Suprapubic skin (tissue), 4 donors: ENCODE data around the gene HMGN4. TPM values are rescaled to one million over a fixed set of nuclear protein-coding genes. Genes with fewer than 3 reads are reported as not detected.
A peak's percentile ranks its signal among the peaks of the same experiment; 100 is the strongest.
"Not testable (repeated sequence)": the region's sequence is repeated elsewhere in the genome, so short reads cannot be mapped to it uniquely, and the experiment has no call there.

Experiments
- DNase-seq, 2 donors: peaks; one replicate each; pipeline ENCODE4 v3.0.0-alpha.2; 2019; ENCODE audit warnings: low spot score in 2 of 2
- H3K27ac ChIP-seq: fragments of 200-600 bp; sonication (generic); one replicate; pipeline ENCODE4 v1.5.1; 2019
- H3K27me3 ChIP-seq: fragments of 200-600 bp; sonication (generic); one replicate; pipeline ENCODE4 v1.5.1; 2019
- H3K36me3 ChIP-seq: fragments of 200-600 bp; sonication (generic); one replicate; pipeline ENCODE4 v1.5.1; 2019
- H3K4me1 ChIP-seq: fragments of 200-600 bp; sonication (generic); one replicate; pipeline ENCODE4 v1.5.1; 2019
- H3K4me3 ChIP-seq: fragments of 200-600 bp; sonication (generic); one replicate; pipeline ENCODE4 v1.5.1; 2019; ENCODE audit warnings: mild to moderate bottlenecking
- H3K9me3 ChIP-seq: fragments of 200-600 bp; sonication (generic); one replicate; pipeline ENCODE4 v1.5.1; 2019
- EP300 ChIP-seq: sonication (generic); formaldehyde crosslinking; IDR thresholded peaks from one replicate; pipeline ENCODE4 v1.6.1; 2017; ENCODE audit warnings: antibody characterized with exemption
- POLR2A ChIP-seq, 2 donors: fragments of 450-650 bp; IDR thresholded peaks; one replicate each; pipeline ENCODE4 v1.6.1; 2017; ENCODE audit warnings: antibody characterized with exemption in 2 of 2, mild to moderate bottlenecking in 2 of 2, moderate library complexity in 2 of 2
- POLR2AphosphoS5 ChIP-seq, 3 donors: sonication (generic); formaldehyde crosslinking; IDR thresholded peaks; one replicate each; pipeline ENCODE4 v1.6.1; 2017; ENCODE audit warnings: antibody characterized with exemption in 3 of 3
- WGBS: methylation state at CpG from one replicate; pipeline ENCODE4 v1.1.5; 2018; 5-methylcytosine and 5-hydroxymethylcytosine counted together
- total RNA-seq, 4 donors: library from RNA; depleted of rRNA; stranded (reverse); fragments of >200 nt; gene quantifications; one replicate each; pipeline ENCODE4 v1.1.0, GENCODE V29; 2016
- TF ChIP-seq, protein P1 (sequence below), 2 donors: fragments of 200-600 bp in 1 of 2; fragments of 450-650 bp in 1 of 2; sonication (generic) in 1 of 2; IDR thresholded peaks; one replicate each; pipeline ENCODE4 v1.5.1; 2016 to 2019; ENCODE audit warnings: antibody characterized with exemption in 2 of 2, mild to moderate bottlenecking in 1 of 2, moderate library complexity in 1 of 2

HMGN4 gene
- total RNA-seq, 4 donors from 2014 or later, result 25.2 to 48.5 (median 34.5) TPM

DNA sequence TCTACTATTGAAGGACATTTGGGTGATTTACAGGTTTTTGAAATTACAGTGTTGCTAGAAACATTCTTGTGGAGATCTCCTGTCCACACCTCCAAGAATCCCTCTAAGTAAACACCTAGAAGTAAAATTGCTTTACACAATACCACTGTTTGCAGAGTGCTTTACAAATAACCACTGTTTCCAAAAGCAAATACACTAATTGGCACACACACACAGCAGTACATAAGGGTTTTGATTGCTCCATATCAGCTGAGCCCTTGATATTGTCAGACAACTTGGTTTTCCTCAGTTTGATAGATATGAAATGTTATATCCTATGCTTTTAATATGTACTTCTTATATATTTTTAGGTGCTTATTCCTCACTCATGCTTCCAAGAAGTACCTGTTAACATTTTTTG, 6.3 kb downstream of the HMGN4 start:
- Histone ChIP-seq H3K9me3 (no peaks in the 10 kb centered on the region), H3K4me3 (no peak overlapping the region), H3K27me3 (no peaks in the 10 kb centered on the region), H3K27ac (no peak overlapping the region), H3K4me1 (peaks cover 4% of the 10 kb centered on the region), H3K36me3 (peaks cover 15% of the 10 kb centered on the region)
- no peak for DNase-seq
- TF ChIP-seq EP300 (no peak), POLR2AphosphoS5 (IDR thresholded peaks at IDR 0.05) (no peak), POLR2A (IDR thresholded peaks at IDR 0.05) (no peak)
- TF ChIP-seq, protein P1, sequence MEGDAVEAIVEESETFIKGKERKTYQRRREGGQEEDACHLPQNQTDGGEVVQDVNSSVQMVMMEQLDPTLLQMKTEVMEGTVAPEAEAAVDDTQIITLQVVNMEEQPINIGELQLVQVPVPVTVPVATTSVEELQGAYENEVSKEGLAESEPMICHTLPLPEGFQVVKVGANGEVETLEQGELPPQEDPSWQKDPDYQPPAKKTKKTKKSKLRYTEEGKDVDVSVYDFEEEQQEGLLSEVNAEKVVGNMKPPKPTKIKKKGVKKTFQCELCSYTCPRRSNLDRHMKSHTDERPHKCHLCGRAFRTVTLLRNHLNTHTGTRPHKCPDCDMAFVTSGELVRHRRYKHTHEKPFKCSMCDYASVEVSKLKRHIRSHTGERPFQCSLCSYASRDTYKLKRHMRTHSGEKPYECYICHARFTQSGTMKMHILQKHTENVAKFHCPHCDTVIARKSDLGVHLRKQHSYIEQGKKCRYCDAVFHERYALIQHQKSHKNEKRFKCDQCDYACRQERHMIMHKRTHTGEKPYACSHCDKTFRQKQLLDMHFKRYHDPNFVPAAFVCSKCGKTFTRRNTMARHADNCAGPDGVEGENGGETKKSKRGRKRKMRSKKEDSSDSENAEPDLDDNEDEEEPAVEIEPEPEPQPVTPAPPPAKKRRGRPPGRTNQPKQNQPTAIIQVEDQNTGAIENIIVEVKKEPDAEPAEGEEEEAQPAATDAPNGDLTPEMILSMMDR (IDR thresholded peaks at IDR 0.05), result no peak

DNA sequence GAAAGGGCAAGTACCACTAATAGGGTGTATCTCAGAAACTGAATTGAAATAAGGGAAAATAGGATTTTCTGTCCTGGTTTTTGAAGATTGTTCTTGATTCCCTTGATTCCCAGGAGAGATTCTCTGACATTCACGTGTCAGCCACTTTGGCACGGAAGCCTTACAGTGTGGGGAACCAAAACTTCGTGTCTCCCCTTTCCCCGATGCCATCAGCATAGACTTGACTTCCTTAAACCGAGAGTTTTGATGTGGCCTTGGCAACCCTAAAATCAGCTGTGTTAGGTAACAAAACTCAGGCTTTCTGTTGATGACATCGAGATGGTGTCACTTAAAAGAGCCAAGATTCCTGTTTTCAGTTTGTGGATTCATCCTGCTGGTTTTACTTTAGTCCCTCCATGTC, 7.5 kb downstream of the HMGN4 start:
- no peak for DNase-seq
- WGBS, result 80% methylated on average over 6 of the region's 6 CpGs
- no peak overlapping the region for H3K27ac ChIP-seq
- H3K4me3 ChIP-seq, result no peak overlapping the region
- H3K9me3 ChIP-seq, result no peaks in the 10 kb centered on the region
- peaks cover 7% of the 10 kb centered on the region for H3K4me1 ChIP-seq
- no peak for TF ChIP-seq POLR2A (IDR thresholded peaks at IDR 0.05)
- TF ChIP-seq, protein P1 (IDR thresholded peaks at IDR 0.05), result no peak
- TF ChIP-seq POLR2AphosphoS5 (IDR thresholded peaks at IDR 0.05), result no peak
- TF ChIP-seq EP300, result no peak
- H3K36me3 ChIP-seq, result peaks cover 15% of the 10 kb centered on the region
- H3K27me3 ChIP-seq, result no peaks in the 10 kb centered on the region

DNA sequence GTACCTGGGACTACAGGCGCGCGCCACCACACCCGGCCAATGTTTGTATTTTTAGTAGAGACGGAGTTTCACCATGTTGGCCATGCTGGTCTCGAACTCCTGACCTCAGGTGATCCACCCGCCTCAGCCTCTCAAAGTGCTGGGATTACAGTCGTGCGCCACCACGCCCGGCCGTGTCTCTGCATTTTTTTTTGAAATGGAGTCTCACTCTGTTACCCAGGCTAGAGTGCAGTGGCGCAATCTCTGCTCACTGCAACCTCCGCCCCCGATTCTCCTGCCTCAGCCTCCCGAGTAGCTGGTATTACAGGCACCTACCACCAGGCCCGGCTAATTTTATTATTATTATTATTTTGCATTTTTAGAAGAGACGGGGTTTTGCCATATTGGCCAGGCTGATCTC, 9.2 kb downstream of the HMGN4 start:
- WGBS, result 97% methylated on average over 18 of the region's 18 CpGs
- Histone ChIP-seq H3K4me1 (peaks cover 10% of the 10 kb centered on the region), H3K36me3 (peaks cover 15% of the 10 kb centered on the region)
- H3K9me3 ChIP-seq, DNase-seq, H3K4me3 ChIP-seq, H3K27ac ChIP-seq, H3K27me3 ChIP-seq: not testable (repeated sequence)

DNA sequence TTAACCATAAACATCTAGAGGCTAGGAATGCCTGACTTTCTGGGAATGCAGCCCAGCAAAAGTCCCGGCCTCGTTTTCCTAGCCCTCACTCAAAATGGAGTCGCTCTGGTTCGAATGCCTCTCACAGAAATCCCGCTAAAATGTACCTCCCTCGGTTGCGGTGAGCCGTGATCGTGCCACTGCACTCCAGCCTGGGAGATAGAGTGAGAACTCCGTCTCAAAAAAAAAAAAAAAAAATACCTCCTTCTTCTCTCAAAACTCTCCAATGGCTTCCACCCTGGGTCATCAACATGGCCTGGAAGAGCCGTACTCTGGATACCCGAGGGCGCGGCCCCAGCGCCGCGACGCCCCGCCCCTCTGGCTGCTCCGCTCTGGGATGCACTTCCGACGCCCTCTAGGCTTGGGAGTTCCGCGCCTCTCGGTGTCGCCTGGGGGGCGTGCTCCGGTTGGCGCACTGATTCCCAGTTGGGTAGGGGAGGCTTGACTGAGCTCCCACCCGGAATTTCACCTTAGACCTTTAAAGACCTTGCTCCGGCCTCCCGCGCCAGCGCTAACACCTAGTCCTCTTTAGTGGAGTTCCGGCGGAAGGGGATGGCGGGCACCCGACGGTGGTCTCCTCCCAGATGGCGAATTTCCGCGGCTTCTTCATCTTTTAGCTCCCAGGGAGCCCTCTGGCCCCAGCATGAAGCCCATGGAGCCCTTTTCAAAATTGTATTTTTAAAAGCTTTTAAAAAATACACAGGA, 12.3 kb downstream of the HMGN4 start:
- no peak for DNase-seq
- WGBS, result 4% methylated on average over 18 of the region's 42 CpGs

DNA sequence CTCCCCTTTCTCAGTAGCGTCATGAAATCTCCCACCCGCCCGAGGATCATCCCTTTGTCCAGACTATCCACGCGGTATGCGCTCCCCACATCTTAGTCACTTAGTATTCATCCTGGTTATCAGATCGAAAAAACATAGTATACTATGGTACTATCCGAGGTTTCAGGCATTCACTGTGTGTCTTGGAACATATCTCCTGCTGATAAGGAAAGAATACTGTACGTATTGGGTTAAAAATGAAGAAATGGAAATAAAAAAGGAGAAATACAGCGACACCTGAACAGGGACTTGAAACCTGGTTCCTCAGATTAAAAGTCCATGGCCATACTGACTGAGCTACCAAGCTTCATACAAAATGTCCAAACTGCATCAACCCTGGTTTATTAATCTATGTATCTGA, 14.0 kb downstream of the HMGN4 start:
- TF ChIP-seq, protein P1 (IDR thresholded peaks at IDR 0.05), result no peak
- TF ChIP-seq POLR2A (IDR thresholded peaks at IDR 0.05) (no peak), EP300 (no peak), POLR2AphosphoS5 (IDR thresholded peaks at IDR 0.05) (no peak)
- Histone ChIP-seq H3K4me1 (peaks cover 32% of the 10 kb centered on the region), H3K36me3 (no peaks in the 10 kb centered on the region), H3K4me3 (no peak overlapping the region), H3K27ac (no peak overlapping the region), H3K27me3 (no peaks in the 10 kb centered on the region), H3K9me3 (no peaks in the 10 kb centered on the region)
- no peak for DNase-seq
- WGBS, result 92% methylated on average over 10 of the region's 10 CpGs

More for the DNA sequence above, 12.3 kb downstream of the HMGN4 start:
- H3K27ac ChIP-seq, result no peak overlapping the region
- TF ChIP-seq POLR2AphosphoS5 (IDR thresholded peaks at IDR 0.05), result no peak
- no peak for TF ChIP-seq EP300
- TF ChIP-seq POLR2A (IDR thresholded peaks at IDR 0.05), result no peak
- TF ChIP-seq, protein P1 (IDR thresholded peaks at IDR 0.05), result no peak
- H3K9me3 ChIP-seq, result no peaks in the 10 kb centered on the region
- peaks cover 10% of the 10 kb centered on the region for H3K36me3 ChIP-seq
- peak overlapping the region; percentile 55 for H3K4me3 ChIP-seq
- peaks cover 32% of the 10 kb centered on the region for H3K4me1 ChIP-seq
- H3K27me3 ChIP-seq, result no peaks in the 10 kb centered on the region
